PFSK-1 (cell line): ENCODE measurements around the gene TRRAP.

Experiments
- FOXP2 ChIP-seq: optimal IDR thresholded peaks from 2 replicates; pipeline ENCODE3; 2011; ENCODE audit warnings: borderline replicate concordance, control low read depth, inconsistent platforms; ENCODE audit not compliant: insufficient read depth; ENCODE audit errors: extremely low read length, extremely low read depth
- POLR2AphosphoS5 ChIP-seq: IDR thresholded peaks from 2 replicates; pipeline ENCODE4 v1.6.1; 2012; ENCODE audit warnings: low read depth, mild to moderate bottlenecking, control low read depth, low read length, moderate library complexity
- REST ChIP-seq, 2 experiments: IDR thresholded peaks; 2 replicates each; pipeline versions ENCODE4 v1.6.1 to v1.8.0; 2011 to 2012; ENCODE audit warnings: low read depth in 2 of 2, low read length in 2 of 2, control low read depth in 1 of 2, inconsistent platforms in 1 of 2, mild to moderate bottlenecking in 1 of 2, moderate library complexity in 1 of 2; ENCODE audit not compliant: insufficient read depth in 1 of 2
- SIN3A ChIP-seq: IDR thresholded peaks from 2 replicates; pipeline ENCODE4 v1.6.1; 2012; ENCODE audit warnings: mild to moderate bottlenecking, low read length, moderate library complexity, borderline replicate concordance; ENCODE audit not compliant: insufficient read depth
- TAF1 ChIP-seq: IDR thresholded peaks from 2 replicates; pipeline ENCODE4 v1.6.1; 2012; ENCODE audit warnings: low read length, control low read depth, borderline replicate concordance; ENCODE audit not compliant: insufficient read depth

GRCh38 chr7:98995111-98995510, 116.8 kb downstream of the TRRAP start:
- TF ChIP-seq TAF1 (no peak), SIN3A (no peak), POLR2AphosphoS5 (no peak), REST (IDR thresholded peaks at IDR 0.05; ENCODE audit: insufficient read depth in 1 of 2, low read depth in 2 of 2, low read length in 2 of 2) (no peak), FOXP2 (no peak)
